GM13977 (cell line): ENCODE data around the gene SLC45A1.
"Not testable (repeated sequence)": the region's sequence is repeated elsewhere in the genome, so short reads cannot be mapped to it uniquely, and the experiment has no call there.

Experiments
- DNase-seq: peaks from one replicate; pipeline ENCODE4 v3.0.0; 2012; ENCODE audit warnings: low spot score
- CTCF ChIP-seq: IDR thresholded peaks from 2 replicates; pipeline ENCODE4 v1.5.1; 2012; ENCODE audit warnings: mild to moderate bottlenecking, control low read depth; ENCODE audit not compliant: insufficient read depth; ENCODE audit errors: extremely low read depth, missing control alignments
- in situ Hi-C: fragments of 300-500 bp; cut with MboI; formaldehyde crosslinking; loops from one replicate; pipeline ENCODE4 v1.12.0; 2022; ENCODE audit warnings: low sequenced_read_pairs, low pct_unique_long_range_greater_than_20kb, mixed read lengths, inconsistent platforms; ENCODE audit not compliant: unreplicated experiment

SLC45A1 gene

GRCh38 chr1:8317647-8318381 is at the start of gene SLC45A1:
Gene SLC45A1, plus strand, starts transcription at chr1:8318114. Its CDS starts 6,216 bp downstream, at chr1:8324330.
- peak; percentile 88 for DNase-seq
- in situ Hi-C loops, result loop anchor here (10.0 kb wide), 1 partner anchor 303 kb away; no protein-coding TSS in a partner anchor

GRCh38 chr1:8273036-8273435 is 44.9 kb upstream of the SLC45A1 start:
- TF ChIP-seq CTCF, result no peak
- in situ Hi-C loops, result no loop called here
- DNase-seq, result no peak

More at GRCh38 chr1:8317647-8318381, at the start of gene SLC45A1:
- TF ChIP-seq CTCF, result no peak

GRCh38 chr1:8274352-8274751 is 43.6 kb upstream of the SLC45A1 start:
- no peak for DNase-seq
- no peak for TF ChIP-seq CTCF
- in situ Hi-C loops, result no loop called here

GRCh38 chr1:8276173-8276914 is 41.6 kb upstream of the SLC45A1 start:
- no peak for DNase-seq
- TF ChIP-seq CTCF, result no peak
- in situ Hi-C loops, result no loop called here

GRCh38 chr1:8276932-8277331 is 41.0 kb upstream of the SLC45A1 start:
- DNase-seq, result no peak
- TF ChIP-seq CTCF, result no peak
- in situ Hi-C loops, result no loop called here

- in situ Hi-C loops, result not testable (repeated sequence)
Measured at GRCh38 chr1:8278677-8279076, 39.2 kb upstream of the SLC45A1 start.

GRCh38 chr1:8281843-8282509 is 35.9 kb upstream of the SLC45A1 start:
- DNase-seq, result no peak
- in situ Hi-C loops, result no loop called here
- TF ChIP-seq CTCF, result no peak

More at GRCh38 chr1:8278677-8279076, 39.2 kb upstream of the SLC45A1 start:
- not testable (repeated sequence) for DNase-seq
